AML-193 (cell line): Measurements from ENCODE around the gene EPN2.
"Not testable (repeated sequence)": the region's sequence is repeated elsewhere in the genome, so short reads cannot be mapped to it uniquely, and the experiment has no call there.

Experiments used
- DNase-seq, 2 experiments: peaks; one replicate each; lab custom pipeline; 2025; lab: John Stamatoyannopoulos, UW

The EPN2 gene

DNA sequence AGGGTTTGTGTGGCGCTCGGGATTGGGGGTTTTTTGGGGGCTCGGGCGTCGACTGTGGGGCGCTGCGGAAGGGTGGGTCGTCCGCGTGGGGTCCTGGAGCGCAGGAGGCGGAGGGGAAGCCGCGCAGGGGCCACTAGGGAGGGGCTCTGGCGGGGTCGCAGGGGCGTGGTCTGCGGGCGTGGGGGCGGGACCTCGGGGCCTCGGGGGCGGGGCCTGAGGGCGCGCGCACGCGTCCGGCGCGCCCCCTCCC lies at the start of gene EPN2:
TSS of gene EPN2 (plus strand) at position 228 of the 250 bp plus-strand sequence. CDS start 45,754 bp downstream, outside the sequence.
- DNase-seq, result not testable (repeated sequence)

DNA sequence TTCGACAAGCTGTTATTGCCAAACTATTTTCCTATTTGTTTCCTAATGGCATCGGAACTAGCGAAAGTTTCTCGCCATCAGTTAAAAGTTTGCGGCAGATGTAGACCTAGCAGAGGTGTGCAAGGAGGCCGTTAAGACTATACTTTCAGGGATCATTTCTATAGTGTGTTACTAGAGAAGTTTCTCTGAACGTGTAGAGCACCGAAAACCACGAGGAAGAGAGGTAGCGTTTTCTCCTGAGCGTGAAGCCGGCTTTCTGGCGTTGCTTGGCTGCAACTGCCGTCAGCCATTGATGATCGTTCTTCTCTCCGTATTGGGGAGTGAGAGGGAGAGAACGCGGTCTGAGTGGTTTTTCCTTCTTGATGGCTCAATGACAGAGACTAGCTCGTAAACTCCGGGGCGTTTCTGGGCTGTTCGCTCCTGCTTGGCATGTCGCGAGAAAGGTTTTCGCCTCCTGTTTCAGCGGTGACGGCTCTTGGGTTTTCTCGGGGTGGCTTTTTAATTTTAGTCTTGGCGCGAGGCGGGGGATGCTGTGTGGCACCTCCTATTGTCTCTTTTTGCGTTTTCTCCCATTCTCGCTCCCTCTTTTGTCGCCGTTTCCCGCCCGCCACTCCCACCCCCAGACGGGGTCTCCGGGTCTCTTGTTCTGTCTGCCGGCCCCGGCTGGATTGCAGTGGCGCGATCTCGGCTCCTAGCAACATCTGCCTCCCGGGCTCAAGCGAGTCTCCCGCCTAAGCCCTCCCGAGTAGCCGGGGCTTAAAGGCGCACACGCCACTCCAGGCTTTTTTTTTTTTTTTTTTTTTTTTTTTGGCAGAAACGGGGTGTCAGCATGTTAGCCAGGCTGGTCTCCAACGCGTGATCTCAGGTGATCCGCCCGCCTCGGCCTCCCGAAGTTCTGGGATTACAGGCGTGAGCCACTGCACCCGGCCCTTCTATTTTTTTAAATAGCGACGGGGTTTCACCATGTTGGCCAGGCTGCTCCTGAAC lies 49.0 kb upstream of the EPN2 start:
- DNase-seq, result not testable (repeated sequence)

DNA sequence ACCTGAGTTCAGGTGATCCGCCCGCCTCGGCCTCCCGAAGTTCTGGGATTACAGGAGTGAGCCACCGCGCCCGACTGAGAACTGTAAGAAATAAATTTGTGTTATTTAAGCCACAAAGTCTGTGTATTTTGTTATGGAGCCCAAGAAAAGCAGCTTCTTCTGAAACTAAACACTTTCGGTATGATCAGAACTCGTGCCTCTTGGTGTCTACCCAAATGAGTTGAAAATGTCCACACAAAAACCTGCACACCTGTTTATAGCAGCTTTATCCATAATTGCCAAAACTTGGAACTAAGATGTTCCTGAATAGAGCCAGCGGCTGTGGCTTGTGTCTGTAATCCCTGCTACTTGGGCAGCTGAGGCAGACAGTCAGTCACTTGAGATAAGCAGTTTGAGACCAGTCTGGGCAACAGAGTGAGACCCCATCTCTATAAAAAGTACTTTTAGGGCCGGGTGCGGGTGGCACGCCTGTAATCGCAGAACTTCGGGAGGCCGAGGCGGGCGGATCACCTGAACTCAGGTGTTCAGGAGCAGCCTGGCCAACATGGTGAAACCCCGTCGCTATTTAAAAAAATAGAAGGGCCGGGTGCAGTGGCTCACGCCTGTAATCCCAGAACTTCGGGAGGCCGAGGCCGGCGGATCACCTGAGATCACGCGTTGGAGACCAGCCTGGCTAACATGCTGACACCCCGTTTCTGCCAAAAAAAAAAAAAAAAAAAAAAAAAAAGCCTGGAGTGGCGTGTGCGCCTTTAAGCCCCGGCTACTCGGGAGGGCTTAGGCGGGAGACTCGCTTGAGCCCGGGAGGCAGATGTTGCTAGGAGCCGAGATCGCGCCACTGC lies 48.1 kb upstream of the EPN2 start:
- not testable (repeated sequence) for DNase-seq

DNA sequence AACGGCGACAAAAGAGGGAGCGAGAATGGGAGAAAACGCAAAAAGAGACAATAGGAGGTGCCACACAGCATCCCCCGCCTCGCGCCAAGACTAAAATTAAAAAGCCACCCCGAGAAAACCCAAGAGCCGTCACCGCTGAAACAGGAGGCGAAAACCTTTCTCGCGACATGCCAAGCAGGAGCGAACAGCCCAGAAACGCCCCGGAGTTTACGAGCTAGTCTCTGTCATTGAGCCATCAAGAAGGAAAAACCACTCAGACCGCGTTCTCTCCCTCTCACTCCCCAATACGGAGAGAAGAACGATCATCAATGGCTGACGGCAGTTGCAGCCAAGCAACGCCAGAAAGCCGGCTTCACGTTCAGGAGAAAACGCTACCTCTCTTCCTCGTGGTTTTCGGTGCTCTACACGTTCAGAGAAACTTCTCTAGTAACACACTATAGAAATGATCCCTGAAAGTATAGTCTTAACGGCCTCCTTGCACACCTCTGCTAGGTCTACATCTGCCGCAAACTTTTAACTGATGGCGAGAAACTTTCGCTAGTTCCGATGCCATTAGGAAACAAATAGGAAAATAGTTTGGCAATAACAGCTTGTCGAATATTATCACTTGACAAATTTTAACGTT lies 47.3 kb upstream of the EPN2 start:
- not testable (repeated sequence) for DNase-seq

DNA sequence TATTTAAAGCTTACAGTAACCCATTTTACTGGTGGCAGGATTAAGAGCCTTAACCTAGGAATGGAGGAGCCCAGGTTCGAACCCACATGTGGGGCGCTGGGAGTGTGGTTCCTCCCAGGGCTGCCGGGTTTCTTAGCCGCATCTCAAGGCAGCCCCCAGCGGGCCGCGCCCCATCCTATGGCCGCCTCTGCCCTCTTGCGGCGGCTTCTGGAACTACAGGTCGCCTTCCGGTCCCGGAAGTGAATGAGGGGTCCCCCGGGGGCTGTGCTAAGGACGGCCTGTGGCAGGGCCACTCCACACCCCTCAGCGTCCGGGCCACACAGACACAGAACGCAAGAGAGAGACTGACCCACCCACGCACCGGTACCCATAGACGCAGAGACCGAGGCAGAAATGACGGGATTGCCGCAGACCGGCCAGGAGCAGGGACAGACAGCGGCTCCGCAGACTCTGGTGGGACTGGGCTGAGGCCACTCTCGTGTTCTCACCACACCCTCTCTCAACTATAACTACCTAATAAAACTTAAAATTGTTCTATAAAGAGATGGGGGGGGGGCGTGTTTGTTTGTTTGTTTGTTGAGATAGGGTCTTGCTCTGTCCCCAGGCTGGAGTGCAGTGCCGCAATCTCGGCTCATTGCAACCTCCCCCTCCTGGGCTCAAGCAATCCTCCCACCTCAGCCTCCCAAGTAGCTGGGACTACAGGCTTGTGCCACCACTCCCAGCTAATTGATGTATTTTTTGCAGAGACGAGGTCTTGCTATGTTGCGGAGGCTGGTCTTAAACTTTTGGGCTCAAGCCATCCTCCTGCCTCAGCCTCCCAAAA lies 40.6 kb upstream of the EPN2 start:
- not testable (repeated sequence) for DNase-seq

DNA sequence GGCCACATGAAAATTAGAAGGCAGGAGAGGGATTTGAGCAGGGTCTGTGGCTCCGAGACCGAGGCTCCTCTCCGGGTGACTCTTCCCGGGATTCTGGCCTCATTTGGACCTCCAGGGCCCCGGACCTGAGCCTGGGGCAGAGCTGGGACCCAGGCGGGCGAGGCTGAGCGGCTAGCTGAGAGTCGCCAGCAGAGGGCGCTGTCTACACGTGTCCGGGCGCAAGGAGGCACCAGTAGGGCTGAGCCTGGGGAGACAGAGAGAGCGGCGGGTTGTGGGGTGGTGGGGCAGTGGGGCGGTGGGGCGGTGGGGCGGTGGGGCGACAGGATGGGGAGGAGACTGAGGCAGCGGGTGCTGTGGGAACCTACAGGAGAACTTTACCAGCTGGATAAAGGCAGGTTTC lies 34.7 kb upstream of the EPN2 start:
- not testable (repeated sequence) for DNase-seq

DNA sequence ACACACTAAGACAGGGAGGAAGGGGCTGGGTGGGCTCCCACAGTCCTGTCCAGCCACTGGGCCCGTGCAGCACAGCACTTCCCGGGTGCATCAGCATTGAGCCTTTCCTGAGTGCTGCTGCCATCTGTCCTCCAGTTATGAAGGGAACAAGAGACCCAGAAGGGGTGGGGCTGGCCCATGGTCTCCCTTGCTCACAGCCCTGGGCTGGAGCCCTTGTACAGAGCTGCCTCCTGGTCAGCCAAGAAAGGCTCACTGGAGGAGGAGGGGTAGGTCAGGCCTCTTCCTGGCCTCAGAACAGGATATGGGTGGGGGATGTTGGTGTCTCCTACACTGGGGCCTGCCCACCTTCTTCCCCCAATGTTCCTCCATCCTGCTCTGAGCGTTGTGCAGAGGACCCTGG lies 33.7 kb upstream of the EPN2 start:
- not testable (repeated sequence) for DNase-seq

DNA sequence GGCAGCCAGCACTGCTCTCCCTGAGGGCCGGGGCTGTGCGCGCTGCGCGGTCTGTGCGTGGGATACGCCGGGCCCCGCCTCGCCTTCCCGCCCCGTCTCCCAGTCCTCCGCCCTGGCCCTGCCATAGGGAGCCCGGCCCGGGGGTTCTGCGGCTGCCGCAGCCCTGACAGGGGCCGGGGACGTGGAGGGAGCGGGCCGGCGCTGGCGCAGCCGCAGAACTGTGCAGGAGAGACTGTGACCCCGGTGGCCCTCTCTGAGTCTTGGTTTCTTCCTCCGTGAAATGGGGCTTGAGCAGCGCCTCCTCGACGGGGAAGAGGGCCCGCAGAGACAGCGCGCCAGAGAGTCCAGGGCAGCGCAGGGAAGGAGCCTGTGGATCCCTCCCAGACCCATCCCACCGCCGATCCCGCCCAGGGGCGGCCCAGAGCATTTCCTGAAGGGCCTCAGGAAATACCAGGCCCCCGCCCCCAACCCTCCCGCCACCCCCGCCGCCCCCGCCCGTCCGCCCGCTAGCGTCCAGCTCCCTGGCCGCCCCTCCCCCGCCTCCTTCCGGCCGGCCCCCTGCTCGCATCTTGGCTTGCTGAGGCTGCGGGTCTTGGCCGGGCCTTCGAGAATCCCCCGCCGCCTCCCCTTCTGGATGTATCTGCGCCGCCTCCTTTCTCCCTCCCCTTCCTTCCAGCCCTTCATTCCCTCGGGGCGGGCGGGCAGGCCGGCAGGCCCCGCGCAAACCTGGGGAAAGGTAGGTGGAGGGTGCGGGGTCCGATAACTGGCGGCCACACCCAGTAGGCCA lies 21.9 kb upstream of the EPN2 start:
- DNase-seq, result not testable (repeated sequence)

DNA sequence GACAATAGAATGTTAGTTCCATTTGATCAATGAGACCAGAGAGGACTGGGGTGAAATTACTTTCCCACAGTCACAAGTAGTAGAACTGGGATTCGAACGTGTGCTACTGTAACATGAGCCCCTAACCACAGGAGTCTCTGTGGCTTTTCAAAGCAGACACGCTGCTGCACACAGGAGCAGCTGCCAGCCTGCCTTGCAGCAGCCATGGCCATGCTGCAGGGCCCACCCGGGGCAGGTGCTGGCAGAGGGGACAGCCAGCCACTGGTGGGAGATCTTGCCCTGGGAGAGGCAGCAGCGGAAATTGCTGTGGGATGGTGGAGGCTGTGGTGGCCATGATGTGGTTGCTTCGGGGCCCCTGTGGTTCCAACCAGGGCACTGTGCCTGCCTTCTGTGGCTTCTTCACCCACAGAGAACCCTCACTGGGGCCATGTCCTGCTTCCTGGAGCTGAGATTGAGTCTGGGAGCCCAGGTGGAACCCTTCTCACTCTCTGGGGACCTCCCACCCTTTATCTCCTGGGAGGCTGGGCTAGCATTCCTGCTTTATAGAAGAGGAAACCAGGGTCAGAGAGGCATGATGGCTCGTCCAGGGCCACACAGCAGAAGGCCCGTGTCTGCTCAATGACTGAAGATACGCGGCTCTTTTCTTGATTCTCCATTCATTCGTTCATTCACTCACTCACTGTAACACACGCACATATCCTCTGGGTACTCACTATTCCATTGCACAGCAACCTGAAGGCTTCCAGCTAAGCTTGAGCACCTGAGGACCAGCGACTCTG lies 20.8 kb upstream of the EPN2 start:
- not testable (repeated sequence) for DNase-seq

DNA sequence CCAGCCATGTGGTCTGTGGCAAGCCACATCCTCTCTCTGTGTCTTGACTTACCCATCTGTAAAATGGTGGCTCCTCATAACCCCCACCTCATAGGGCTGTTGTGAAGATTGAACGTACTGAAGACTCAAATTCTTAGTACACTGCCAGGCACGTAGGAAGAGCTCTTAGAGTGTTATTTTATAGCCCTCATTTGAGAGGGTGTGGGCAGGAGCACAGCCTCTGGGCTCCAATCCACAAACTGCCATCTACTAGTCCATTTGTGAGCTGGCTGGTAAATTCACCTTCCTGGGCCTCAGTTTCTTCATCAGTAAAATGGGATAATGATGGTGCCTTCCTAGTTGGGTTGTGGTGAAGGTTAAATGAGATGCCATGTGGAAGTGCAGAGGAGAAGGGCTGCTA lies 18.3 kb upstream of the EPN2 start:
- not testable (repeated sequence) for DNase-seq

DNA sequence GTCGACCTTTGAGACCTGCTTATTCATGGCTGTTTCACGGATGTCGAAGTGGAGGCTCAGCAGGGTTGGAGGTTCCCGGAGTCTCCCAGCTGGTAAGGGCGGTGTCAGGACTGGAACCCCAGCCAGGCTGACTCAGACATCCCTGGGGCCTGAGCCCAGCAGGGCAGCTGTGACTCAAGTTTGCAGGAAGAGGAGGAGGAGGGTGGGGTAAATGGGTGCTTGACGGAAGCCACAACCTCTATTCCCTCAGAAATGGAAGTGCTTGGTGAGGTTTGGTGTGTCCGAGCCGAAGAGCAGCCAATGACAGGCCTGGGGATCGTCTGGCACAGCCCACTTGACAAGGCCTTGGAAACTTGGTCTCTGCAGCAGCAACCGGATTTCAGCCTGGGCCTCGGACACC lies 17.8 kb upstream of the EPN2 start:
- not testable (repeated sequence) for DNase-seq

DNA sequence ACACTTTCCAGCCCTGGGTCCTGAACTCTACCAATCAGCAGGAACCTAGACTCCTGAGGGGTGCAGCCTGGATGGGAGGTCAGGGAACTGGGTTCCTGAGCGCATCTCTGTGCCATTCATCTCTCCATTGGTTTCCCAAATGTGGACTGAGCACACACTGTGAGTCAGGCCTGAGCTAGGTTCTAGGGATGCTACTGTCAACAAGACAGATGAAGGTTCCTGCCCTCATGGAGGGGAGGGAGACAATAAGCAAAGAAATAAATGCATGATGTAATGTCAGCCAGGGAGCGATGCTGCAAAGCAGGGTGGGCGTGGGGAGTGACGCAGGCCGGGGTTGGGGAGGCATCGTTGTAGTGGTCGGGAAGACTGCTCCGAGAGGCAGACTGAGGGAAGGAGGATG lies 17.0 kb upstream of the EPN2 start:
- DNase-seq, result not testable (repeated sequence)

DNA sequence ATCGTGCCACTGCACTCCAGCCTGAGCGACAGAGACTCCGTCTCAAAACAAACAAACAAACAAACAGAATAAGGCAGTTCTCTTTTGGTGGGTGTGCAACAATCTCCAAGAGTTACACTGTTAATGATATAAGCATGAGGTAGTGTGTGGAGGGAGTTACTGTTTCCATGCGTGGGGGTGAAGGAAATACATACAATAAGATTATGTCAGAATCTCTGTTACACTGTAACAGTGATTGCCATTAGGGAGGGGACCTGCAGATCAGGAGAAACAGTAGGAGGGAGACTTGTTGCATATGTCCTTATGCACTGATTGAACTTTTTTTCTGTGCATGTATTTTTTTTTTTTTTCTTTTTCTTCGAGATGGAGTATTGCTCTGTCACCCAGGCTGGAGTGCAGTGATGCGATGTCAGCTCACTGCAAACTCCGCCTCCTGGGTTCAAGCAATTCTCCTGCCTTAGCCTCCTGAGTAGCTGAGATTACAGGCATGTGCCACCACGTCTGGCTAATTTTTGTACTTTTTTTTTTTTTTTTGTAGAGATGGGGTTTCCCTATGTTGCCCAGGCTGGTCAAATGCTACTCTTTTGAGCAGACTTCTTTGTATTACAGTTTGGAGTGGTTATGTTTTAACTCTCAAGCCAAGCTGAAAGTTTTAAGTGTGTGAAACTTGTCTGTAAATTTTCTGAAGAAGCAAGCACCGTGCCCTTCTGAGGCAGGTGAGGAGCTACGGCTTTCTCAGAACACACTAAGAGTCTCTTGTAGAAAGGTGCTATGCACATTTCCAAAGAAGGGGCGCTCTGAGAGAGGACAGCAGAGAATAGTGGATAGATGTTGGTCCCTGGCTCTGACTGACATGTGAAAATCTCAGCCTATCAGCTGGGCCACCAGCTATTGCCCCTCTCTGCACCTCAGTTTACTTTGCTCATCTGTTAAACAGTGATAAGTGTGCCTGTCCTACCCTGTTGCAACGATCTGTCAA lies 10.3 kb upstream of the EPN2 start:
- DNase-seq, result not testable (repeated sequence)

DNA sequence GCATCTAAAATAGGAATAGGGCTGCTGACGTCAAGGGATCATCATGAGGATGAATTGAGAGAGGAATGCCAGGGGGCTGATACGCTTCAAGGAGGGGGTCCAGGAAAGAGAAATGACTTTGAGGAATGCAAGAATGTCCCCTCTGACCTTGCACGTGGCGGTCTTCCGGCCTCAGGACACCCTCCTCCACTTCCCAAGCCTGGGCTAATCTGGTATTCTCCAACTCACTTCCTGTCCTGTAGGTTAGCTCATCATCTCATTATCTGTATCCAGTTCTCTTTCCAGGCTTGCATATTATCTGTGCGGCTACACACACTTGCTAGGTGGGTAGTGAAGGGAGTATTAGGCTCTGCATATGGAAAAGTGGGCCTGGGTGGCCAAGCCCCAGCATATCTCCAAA lies 2.5 kb upstream of the EPN2 start:
- DNase-seq, result not testable (repeated sequence)

DNA sequence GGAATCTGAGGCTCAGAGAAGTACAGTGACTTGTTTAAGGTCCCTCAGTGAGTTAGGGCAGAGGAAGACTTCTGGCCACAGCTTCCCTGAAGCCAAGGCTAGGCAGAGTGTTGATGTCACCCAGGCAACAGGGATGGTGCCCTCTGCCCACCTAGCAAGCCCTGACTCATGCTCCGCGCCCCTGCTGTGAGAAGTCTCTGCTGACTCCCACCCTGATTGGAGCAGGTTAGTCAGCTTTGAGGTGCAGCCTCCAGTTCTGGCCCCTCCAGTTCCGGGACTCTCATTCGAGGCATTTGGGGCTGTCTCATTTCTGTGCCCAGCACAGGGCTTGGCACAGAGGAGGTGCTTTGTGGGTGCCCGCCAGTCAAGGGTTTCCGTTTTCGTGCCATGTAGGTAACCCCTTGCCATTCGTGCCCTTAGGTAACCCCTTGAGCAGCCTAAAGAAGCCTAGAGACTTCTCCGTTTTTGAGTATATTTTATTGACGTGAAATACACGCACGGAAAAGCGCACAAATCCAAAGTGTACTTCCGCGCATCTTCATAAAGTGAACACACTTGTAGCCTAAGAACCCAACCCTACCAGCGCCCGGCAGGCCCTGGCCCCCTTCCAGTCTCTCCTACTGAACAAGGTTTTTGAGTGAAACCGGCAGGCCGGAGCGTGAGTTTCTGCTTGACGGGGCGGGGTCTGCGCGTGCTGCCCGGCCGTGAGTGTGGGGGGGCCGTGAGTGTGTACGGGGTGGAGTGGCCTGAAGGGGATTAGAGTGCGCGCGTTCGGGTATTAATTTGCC lies 621 bp upstream of the EPN2 start:
- not testable (repeated sequence) for DNase-seq

DNA sequence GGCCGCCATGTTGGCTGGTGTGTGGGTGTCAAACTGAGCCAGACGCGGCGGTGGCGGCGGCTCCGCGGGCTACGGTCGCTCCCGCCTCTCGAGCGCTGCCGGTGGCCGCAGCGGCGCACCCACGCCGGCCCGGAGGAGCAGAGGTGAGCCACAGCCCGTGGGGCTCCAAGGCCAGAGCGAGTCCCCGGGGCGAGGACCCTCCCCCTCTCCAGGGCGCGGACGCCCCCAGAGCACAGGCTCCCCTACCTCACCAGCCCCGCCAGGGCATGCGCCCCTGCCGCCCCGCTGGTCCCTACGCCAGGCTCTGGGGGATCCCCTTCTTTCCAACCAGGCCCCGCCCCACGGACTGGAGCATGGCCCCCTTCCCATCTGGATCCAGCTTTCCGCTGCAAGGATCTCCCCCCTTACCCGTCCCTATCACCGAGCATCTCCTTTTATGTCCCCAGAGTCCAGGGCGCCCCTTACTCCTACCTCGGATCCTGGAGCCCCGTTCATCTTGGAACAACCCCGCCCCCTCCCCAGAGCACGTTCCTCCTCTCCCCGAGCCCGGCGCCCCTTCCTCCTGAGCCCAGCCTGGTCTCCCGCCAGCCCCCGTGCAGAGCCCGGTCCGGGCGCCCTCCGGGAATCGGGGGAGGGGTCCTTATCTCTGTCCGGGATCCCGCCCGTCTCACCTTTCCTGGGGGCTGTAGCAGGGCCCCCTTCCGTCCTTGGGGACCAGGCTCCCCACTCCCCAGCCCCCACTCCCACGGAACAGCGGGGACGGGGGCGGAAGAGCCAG lies 412 bp downstream of the EPN2 start:
- DNase-seq, result no peak

DNA sequence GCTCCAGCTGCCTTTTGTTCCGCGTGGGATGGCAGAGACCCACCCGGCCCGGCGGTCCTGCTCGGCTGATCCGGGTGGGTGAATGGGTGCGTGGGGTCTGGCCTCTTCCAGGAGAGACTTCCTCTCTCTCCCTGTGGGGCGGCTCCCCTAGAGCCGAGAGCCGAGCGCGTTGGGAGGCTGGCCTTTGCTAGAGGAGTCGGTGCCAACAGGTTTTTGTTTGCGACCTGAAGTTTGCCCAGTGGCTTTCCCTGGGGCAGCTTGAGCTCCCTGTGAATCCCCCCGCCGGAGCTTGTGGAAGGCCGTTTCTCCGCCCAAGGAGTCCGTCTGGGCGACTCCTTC lies 970 bp downstream of the EPN2 start:
- DNase-seq, result no peak
